ENCODE results near the gene CREBZF.
"Not testable (repeated sequence)": the region's sequence is repeated elsewhere in the genome, so short reads cannot be mapped to it uniquely, and the experiment has no call there.

The CREBZF gene

GRCh38 chr11:85668157-85668556 lies 3.2 kb upstream of the CREBZF start:
- no peak for DNase-seq

GRCh38 chr11:85666687-85667086 lies 1.8 kb upstream of the CREBZF start:
- no peak for DNase-seq

GRCh38 chr11:85665733-85666132 lies 804 bp upstream of the CREBZF start:
- DNase-seq: no peak

GRCh38 chr11:85663753-85664614 lies 945 bp downstream of the CREBZF start:
- peak; percentile 82 to 90 (median 87) for DNase-seq

- DNase-seq: peak in 1 of 6 experiments; percentile 26
Observed at GRCh38 chr11:85663080-85663752, 1.7 kb downstream of the CREBZF start.

- no peak for DNase-seq
Observed at GRCh38 chr11:85661972-85662664, 2.8 kb downstream of the CREBZF start.

- no peak for DNase-seq
Observed at GRCh38 chr11:85658180-85658579, 6.7 kb downstream of the CREBZF start.

GRCh38 chr11:85656777-85657176 lies 8.2 kb downstream of the CREBZF start:
- no peak for DNase-seq

GRCh38 chr11:85654343-85654742 lies 10.6 kb downstream of the CREBZF start:
- not testable (repeated sequence) for DNase-seq

- no peak for DNase-seq
Observed at GRCh38 chr11:85652786-85653447, 12.0 kb downstream of the CREBZF start.

GRCh38 chr11:85651118-85651517 lies 13.8 kb downstream of the CREBZF start:
- no peak for DNase-seq

- peak; percentile 83 to 89 (median 86) for DNase-seq
Observed at GRCh38 chr11:85647604-85648299, 17.2 kb downstream of the CREBZF start, which contains the start of gene TMEM126A. TMEM126A (plus strand) TSS chr11:85647967; CDS start chr11:85650256, 2,289 bp downstream.

GRCh38 chr11:85647078-85647477 lies 17.9 kb downstream of the CREBZF start:
- no peak for DNase-seq

- no peak for DNase-seq
Observed at GRCh38 chr11:85643191-85643614, 21.7 kb downstream of the CREBZF start.

GRCh38 chr11:85634747-85635146 lies 30.2 kb downstream of the CREBZF start:
- no peak for DNase-seq

- no peak for DNase-seq
Observed at GRCh38 chr11:85628771-85629341, 36.1 kb downstream of the CREBZF start.

GRCh38 chr11:85627998-85628770 lies 36.7 kb downstream of the CREBZF start, which contains the start of gene TMEM126B:
TMEM126B (plus strand) TSS chr11:85628593; CDS start chr11:85628608, 15 bp downstream.
- DNase-seq: peak; percentile 91 to 94 (median 92)

- peak in 3 of 6 experiments; percentile 30 to 71 (median 43) for DNase-seq
Observed at GRCh38 chr11:85627332-85627997, 37.5 kb downstream of the CREBZF start, which contains the start of gene DLG2. DLG2 (minus strand) TSS chr11:85627344.

GRCh38 chr11:85626496-85626895 lies 38.4 kb downstream of the CREBZF start:
- no peak for DNase-seq

- DNase-seq: no peak
Observed at GRCh38 chr11:85620256-85620655, 44.7 kb downstream of the CREBZF start.

Data from stimulated activated naive CD4-positive, alpha-beta T cell (primary cell).